Panc1 (cell line): Measurements from ENCODE around the gene RNASEH2A. TPM values are rescaled to one million over a fixed set of nuclear protein-coding genes. Genes with fewer than 3 reads are reported as not detected.
A peak's percentile ranks its signal among the peaks of the same experiment; 100 is the strongest.

Source experiments
- ATAC-seq: fragments of 200-7000 bp; cut with Tn5 transposase; 2 replicates; pipeline ENCODE4 v1.9.1; 2020; ENCODE audit warnings: mild to moderate bottlenecking, moderate library complexity
- BruUV-seq: library from RNA; stranded (reverse); fragments of 400-500 nt; replicated peaks from 2 replicates; lab custom pipeline; 2021; lab: Mats Ljungman, UMichigan
- CTCF ChIA-PET: fragments of 300-600 bp; sonication (Branson Sonifier 250); formaldehyde crosslinking; loops from one replicate; lab custom pipeline; 2022; ENCODE audit warnings: antibody characterized with exemption; lab: Charles Lee
- POLR2A ChIA-PET: fragments of 300-600 bp; sonication (Branson Sonifier 250); formaldehyde crosslinking; loops from one replicate; lab custom pipeline; 2022; ENCODE audit warnings: antibody characterized with exemption; lab: Charles Lee
- DNase-seq: peaks from one replicate; pipeline ENCODE4 v3.0.0-alpha.2; 2010; ENCODE audit warnings: low read depth, low spot score
- H3K27ac ChIP-seq: 2 replicates; pipeline ENCODE4 v1.5.1; 2011; ENCODE audit warnings: mild to moderate bottlenecking, low read length, inconsistent platforms
- H3K27me3 ChIP-seq: fragments of 200-500 bp; sonication (Bioruptor generic); 2 replicates; pipeline ENCODE4 v1.6.0; 2014; ENCODE audit warnings: low read length, inconsistent platforms; ENCODE audit not compliant: control insufficient read depth, insufficient read depth
- H3K36me3 ChIP-seq: fragments of 200-500 bp; sonication (Bioruptor generic); 2 replicates; pipeline ENCODE4 v1.5.1; 2014; ENCODE audit warnings: inconsistent platforms, mild to moderate bottlenecking, low read length, moderate library complexity; ENCODE audit not compliant: control insufficient read depth, insufficient read depth
- H3K4me1 ChIP-seq: 2 replicates; pipeline ENCODE4 v1.5.1; 2011; ENCODE audit warnings: inconsistent platforms, mild to moderate bottlenecking, low read length, moderate library complexity; ENCODE audit not compliant: control insufficient read depth, insufficient read depth
- H3K4me3 ChIP-seq, 2 experiments: 2 replicates each; pipeline ENCODE4 v1.5.1; 2011 to 2012; ENCODE audit warnings: low read depth in 2 of 2, low read length in 2 of 2, mild to moderate bottlenecking in 2 of 2, inconsistent platforms in 1 of 2, moderate library complexity in 1 of 2
- H3K9me3 ChIP-seq: fragments of 200-500 bp; sonication (Bioruptor generic); 2 replicates; pipeline ENCODE4 v1.5.1; 2014; ENCODE audit warnings: low read depth, mild to moderate bottlenecking, inconsistent platforms, low read length, moderate library complexity; ENCODE audit not compliant: control insufficient read depth, insufficient read depth
- POLR2AphosphoS5 ChIP-seq: IDR thresholded peaks from 2 replicates; pipeline ENCODE4 v1.6.1; 2012; ENCODE audit warnings: mild to moderate bottlenecking, low read depth, low read length, moderate library complexity
- REST ChIP-seq, 2 experiments: IDR thresholded peaks; 2 replicates each; pipeline ENCODE4 v1.6.1; 2011 to 2012; ENCODE audit warnings: low read depth in 2 of 2, control low read depth in 1 of 2, low read length in 1 of 2, mild to moderate bottlenecking in 1 of 2, moderate library complexity in 1 of 2; ENCODE audit not compliant: insufficient read depth in 1 of 2
- SIN3A ChIP-seq: IDR thresholded peaks from 2 replicates; pipeline ENCODE4 v1.6.1; 2012; ENCODE audit warnings: low read depth, mild to moderate bottlenecking, low read length, moderate library complexity, borderline replicate concordance; ENCODE audit not compliant: insufficient read depth
- TCF7L2 ChIP-seq: IDR thresholded peaks from 2 replicates; pipeline ENCODE4 v1.6.1; 2011; ENCODE audit warnings: mild to moderate bottlenecking, low read depth, low read length, inconsistent platforms
- in situ Hi-C: cut with HindIII; loops from 2 replicates; pipeline ENCODE4 v1.10.0; 2016; ENCODE audit warnings: low sequenced_read_pairs, low pct_unique_long_range_greater_than_20kb
- intact Hi-C: fragments of 100-400 bp; cut with micrococcal nuclease; formaldehyde crosslinking; loops from one replicate; pipeline ENCODE4 v1.10.0; 2022; ENCODE audit not compliant: unreplicated experiment
- total RNA-seq: library from RNA; stranded (reverse); gene quantifications from one replicate; pipeline ENCODE4 v1.2.1, GENCODE V29; 2021; ENCODE audit not compliant: unreplicated experiment
- TF ChIP-seq, protein P1 (sequence below): fragments of 450-650 bp; IDR thresholded peaks from 2 replicates; pipeline ENCODE4 v1.5.1; 2017; ENCODE audit warnings: mild to moderate bottlenecking

RNASEH2A gene
- total RNA-seq, 1 experiment from 2014 or later = 44.9 TPM

DNA sequence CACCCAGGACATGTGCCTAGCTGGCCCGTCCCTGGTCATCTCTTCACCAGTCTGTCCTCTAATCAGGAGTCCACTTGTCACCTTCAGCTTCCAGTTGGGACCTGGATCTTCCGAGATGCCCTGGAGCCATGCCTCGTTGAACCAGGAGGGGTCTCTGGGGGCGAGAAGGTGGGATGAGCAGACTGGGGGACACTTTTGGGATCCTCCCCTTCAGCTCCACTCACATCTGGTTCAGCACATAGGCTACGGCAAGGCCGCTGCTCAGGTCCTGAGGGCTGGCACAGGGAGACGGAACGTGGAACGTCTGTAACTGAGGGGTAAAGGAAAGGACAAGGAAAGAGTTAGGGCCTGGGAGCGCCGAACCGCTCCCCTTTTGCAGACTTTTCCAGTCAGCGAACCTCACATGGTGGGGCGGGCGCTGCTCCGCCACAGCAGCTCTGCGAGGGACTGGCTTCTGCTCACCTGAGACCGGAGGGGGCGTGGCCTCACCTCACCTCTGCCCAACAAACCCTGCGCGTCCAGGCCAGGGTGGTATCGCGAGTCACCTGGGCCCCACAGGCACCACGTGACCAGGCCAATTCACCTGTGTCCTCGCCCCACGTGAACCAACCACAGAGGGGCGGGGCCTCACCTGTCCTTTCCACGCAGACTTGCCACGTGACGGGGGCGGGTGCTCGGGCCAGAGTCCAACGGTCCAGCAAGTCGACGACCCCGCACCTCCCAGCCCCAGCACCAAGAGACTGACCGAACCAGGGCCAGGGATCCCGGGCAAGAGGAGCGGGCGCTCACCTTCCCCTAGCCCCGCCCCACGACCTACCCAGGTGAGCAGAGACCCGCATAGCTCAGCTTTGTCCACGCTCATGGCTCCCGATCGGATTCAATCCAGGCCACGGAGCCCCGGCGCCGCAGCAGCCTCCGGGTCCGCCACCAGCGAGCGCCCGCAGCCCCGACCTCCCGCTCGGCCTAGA, 31.5 kb upstream of the RNASEH2A start, which contains the start of gene HOOK2:
TSS of gene HOOK2 (minus strand) at position 965 of the 968 bp plus-strand sequence. CDS start at position 862, 103 bp downstream.
- intact Hi-C loops = no loop called here
- in situ Hi-C loops = no loop called here

More for the DNA sequence above, 31.5 kb upstream of the RNASEH2A start, which contains the start of gene HOOK2:
- POLR2A ChIA-PET = interaction anchor here (0.6 kb wide), 1 partner anchor 19 kb away, joined by 4 read pairs; no protein-coding TSS in a partner anchor
- DNase-seq (no peak), ATAC-seq (peak; percentile 4)
- no peaks in the 10 kb centered on the region for H3K27me3 ChIP-seq
- peak within 1 kb of the TSS; percentile 58 to 65 for H3K4me3 ChIP-seq
- H3K4me1 ChIP-seq = peaks cover 12% of the 10 kb centered on the region
- H3K9me3 ChIP-seq = no peaks in the 10 kb centered on the region
- no TSS peak for BruUV-seq
- H3K27ac ChIP-seq = no peak within 1 kb of the TSS
- TF ChIP-seq REST (IDR thresholded peaks at IDR 0.05; ENCODE audit: insufficient read depth in 1 of 2, low read depth in 2 of 2, low read length in 1 of 2) (no peak), SIN3A (no peak), POLR2AphosphoS5 (no peak), TCF7L2 (no peak)
- TF ChIP-seq, protein P1, sequence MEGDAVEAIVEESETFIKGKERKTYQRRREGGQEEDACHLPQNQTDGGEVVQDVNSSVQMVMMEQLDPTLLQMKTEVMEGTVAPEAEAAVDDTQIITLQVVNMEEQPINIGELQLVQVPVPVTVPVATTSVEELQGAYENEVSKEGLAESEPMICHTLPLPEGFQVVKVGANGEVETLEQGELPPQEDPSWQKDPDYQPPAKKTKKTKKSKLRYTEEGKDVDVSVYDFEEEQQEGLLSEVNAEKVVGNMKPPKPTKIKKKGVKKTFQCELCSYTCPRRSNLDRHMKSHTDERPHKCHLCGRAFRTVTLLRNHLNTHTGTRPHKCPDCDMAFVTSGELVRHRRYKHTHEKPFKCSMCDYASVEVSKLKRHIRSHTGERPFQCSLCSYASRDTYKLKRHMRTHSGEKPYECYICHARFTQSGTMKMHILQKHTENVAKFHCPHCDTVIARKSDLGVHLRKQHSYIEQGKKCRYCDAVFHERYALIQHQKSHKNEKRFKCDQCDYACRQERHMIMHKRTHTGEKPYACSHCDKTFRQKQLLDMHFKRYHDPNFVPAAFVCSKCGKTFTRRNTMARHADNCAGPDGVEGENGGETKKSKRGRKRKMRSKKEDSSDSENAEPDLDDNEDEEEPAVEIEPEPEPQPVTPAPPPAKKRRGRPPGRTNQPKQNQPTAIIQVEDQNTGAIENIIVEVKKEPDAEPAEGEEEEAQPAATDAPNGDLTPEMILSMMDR = no peak
- CTCF ChIA-PET = interaction anchor here (1.0 to 1.4 kb wide), 2 partner anchors 8 to 13 kb away, joined by 3 read pairs; no protein-coding TSS in a partner anchor
- no peaks in the 10 kb centered on the region for H3K36me3 ChIP-seq
